B cell (primary cell): ENCODE data around the gene GTPBP3. TPM values are rescaled to one million over a fixed set of nuclear protein-coding genes. Genes with fewer than 3 reads are reported as not detected.

Source experiments
- ATAC-seq: fragments of 200-7000 bp; cut with Tn5 transposase; one replicate; pipeline ENCODE4 v1.10.0; 2021; ENCODE audit warnings: low read depth, mild to moderate bottlenecking, moderate number of reproducible peaks, moderate library complexity
- CTCF ChIA-PET: fragments of 350-600 bp; sonication (Branson Sonifier 250); formaldehyde crosslinking; loops from one replicate; lab custom pipeline; 2021; ENCODE audit warnings: antibody characterized with exemption, inconsistent platforms; lab: Charles Lee
- POLR2A ChIA-PET: fragments of 350-600 bp; sonication (Branson Sonifier 250); formaldehyde crosslinking; loops from one replicate; lab custom pipeline; 2021; ENCODE audit warnings: antibody characterized with exemption; lab: Charles Lee
- DNase-seq: peaks from one replicate; pipeline ENCODE4 v3.0.0; 2013
- H2AFZ ChIP-seq: 2 replicates; pipeline ENCODE4 v1.6.1; 2012; ENCODE audit warnings: mild to moderate bottlenecking, low read depth, low read length; ENCODE audit not compliant: insufficient read depth, poor library complexity, severe bottlenecking
- H3K27ac ChIP-seq, 2 donors: 1 replicate in 1 of 2; 2 replicates in 1 of 2; pipeline ENCODE4 v1.5.1; 2012 to 2013; ENCODE audit warnings: low read length in 2 of 2, mild to moderate bottlenecking in 2 of 2, moderate library complexity in 1 of 2
- H3K27me3 ChIP-seq, 4 experiments: fragments of 200-600 bp in 1 of 4; sonication (generic) in 1 of 4; replicated peaks in 1 of 4; 1 replicate in 2 of 4; 2 replicates in 2 of 4; pipeline versions ENCODE4 v1.6.1 to v1.7.0; 2013 to 2016; ENCODE audit warnings: low read length in 3 of 4, mild to moderate bottlenecking in 2 of 4, mixed read lengths in 1 of 4, moderate library complexity in 1 of 4; ENCODE audit not compliant: insufficient read depth in 4 of 4, control insufficient read depth in 3 of 4; ENCODE audit errors: control extremely low read depth in 1 of 4
- H3K36me3 ChIP-seq, 2 experiments: replicated peaks in 1 of 2; 1 replicate in 1 of 2; 2 replicates in 1 of 2; pipeline versions ENCODE4 v1.6.1 to v1.7.1; 2013; ENCODE audit warnings: low read length in 1 of 2; ENCODE audit not compliant: insufficient read depth in 2 of 2, control insufficient read depth in 1 of 2; ENCODE audit errors: control extremely low read depth in 1 of 2, extremely low read depth in 1 of 2
- H3K4me1 ChIP-seq, 2 donors: fragments of 200-600 bp in 1 of 2; sonication (generic) in 1 of 2; 1 replicate in 1 of 2; 2 replicates in 1 of 2; pipeline versions ENCODE4 v1.5.1 to v1.6.1; 2013 to 2017; ENCODE audit warnings: low read length in 2 of 2; ENCODE audit not compliant: control insufficient read depth in 2 of 2, insufficient read depth in 2 of 2
- H3K4me2 ChIP-seq: replicated peaks from 2 replicates; pipeline ENCODE3; 2012; ENCODE audit warnings: mild to moderate bottlenecking, low read depth, low read length; ENCODE audit not compliant: poor library complexity, severe bottlenecking
- H3K4me3 ChIP-seq, 5 experiments: fragments of 200-600 bp in 1 of 5; sonication (generic) in 1 of 5; 1 replicate in 3 of 5; 2 replicates in 2 of 5; pipeline versions ENCODE4 v1.5.1 to v1.7.0; 2011 to 2016; ENCODE audit warnings: low read length in 4 of 5, mild to moderate bottlenecking in 4 of 5, low read depth in 2 of 5, control low read depth in 1 of 5, moderate library complexity in 1 of 5; ENCODE audit not compliant: insufficient read depth in 1 of 5; ENCODE audit errors: control extremely low read depth in 1 of 5, extremely low read depth in 1 of 5
- H3K79me2 ChIP-seq: fragments of 200-600 bp; sonication (generic); one replicate; pipeline ENCODE4 v1.6.0; 2016; ENCODE audit warnings: low read length; ENCODE audit not compliant: control insufficient read depth, insufficient read depth
- H3K9ac ChIP-seq: fragments of 200-600 bp; sonication (generic); 2 replicates; pipeline ENCODE4 v1.6.1; 2017; ENCODE audit warnings: mild to moderate bottlenecking, low read length, moderate library complexity
- H3K9me3 ChIP-seq, 3 donors: one replicate each; pipeline versions ENCODE4 v1.6.1 to v1.7.1; 2013; ENCODE audit warnings: low read length in 2 of 3; ENCODE audit not compliant: control insufficient read depth in 2 of 3, insufficient read depth in 1 of 3; ENCODE audit errors: control extremely low read depth in 1 of 3
- H4K20me1 ChIP-seq: 2 replicates; pipeline ENCODE4 v1.6.0; 2012; ENCODE audit warnings: mild to moderate bottlenecking, low read length; ENCODE audit not compliant: insufficient read depth, control insufficient read depth, poor library complexity, severe bottlenecking
- H3K27ac Mint-ChIP-seq: one replicate; pipeline ENCODE4 v1.8.0; 2021; ENCODE audit warnings: mixed read lengths
- H3K27me3 Mint-ChIP-seq: one replicate; pipeline ENCODE4 v1.8.0; 2021; ENCODE audit warnings: mixed read lengths
- H3K4me1 Mint-ChIP-seq: one replicate; pipeline ENCODE4 v1.8.0; 2021; ENCODE audit warnings: mixed read lengths
- H3K4me3 Mint-ChIP-seq: one replicate; pipeline ENCODE4 v1.8.0; 2021; ENCODE audit warnings: mixed read lengths
- H3K9me3 Mint-ChIP-seq: one replicate; pipeline ENCODE4 v1.8.0; 2022; ENCODE audit warnings: mixed read lengths; ENCODE audit not compliant: insufficient read depth
- CTCF ChIP-seq: fragments of 200-600 bp; IDR thresholded peaks from one replicate; pipeline ENCODE4 v1.8.0; 2022; ENCODE audit warnings: antibody characterized with exemption, mild to moderate bottlenecking
- EZH2 ChIP-seq: IDR thresholded peaks from 2 replicates; pipeline ENCODE4 v1.6.1; 2012; ENCODE audit warnings: borderline replicate concordance, low read depth, mild to moderate bottlenecking, moderate library complexity, low read length; ENCODE audit not compliant: insufficient read depth, poor library complexity, severe bottlenecking
- WGBS: methylation state at CpG from one replicate; pipeline ENCODE4 v1.1.5; 2013; ENCODE audit warnings: missing lambda C conversion rate; ENCODE audit not compliant: insufficient coverage; 5-methylcytosine and 5-hydroxymethylcytosine counted together
- intact Hi-C: fragments of 100-400 bp; cut with micrococcal nuclease; formaldehyde crosslinking; loops from one replicate; pipeline ENCODE4 v1.10.0; 2022
- polyA plus RNA-seq: library from polyadenylated mRNA; depleted of rRNA; stranded (reverse); fragments of >200 nt; gene quantifications from 2 replicates; pipeline ENCODE4 v1.2.3, GENCODE V29; 2012
- total RNA-seq, 2 donors: library from RNA; stranded (reverse); fragments of 120-200 nt in 1 of 2; gene quantifications; 1 replicate in 1 of 2; 2 replicates in 1 of 2; pipeline versions ENCODE4 v1.2.3 to v1.2.4, GENCODE V29; 2013 to 2022

The GTPBP3 gene
- total and polyA plus RNA-seq, 2 donors (not counting 1 experiment from before 2014, with no cell fraction given), result 41.6 to 44.9 TPM

- DNase-seq (no peak), ATAC-seq (no peak)
- Mint-ChIP-seq H3K27ac (no peak overlapping the region), H3K4me1 (peaks cover 41% of the 10 kb centered on the region), H3K4me3 (peak overlapping the region; percentile 85), H3K27me3 (no peaks in the 10 kb centered on the region), H3K9me3 (no peaks in the 10 kb centered on the region)
- Histone ChIP-seq H3K27me3 (no peaks in the 10 kb centered on the region), H3K79me2 (peaks cover 33% of the 10 kb centered on the region), H3K9me3 (no peaks in the 10 kb centered on the region), H3K27ac (no peak overlapping the region), H4K20me1 (no peaks in the 10 kb centered on the region), H3K4me1 (peaks cover 30 to 42% of the 10 kb centered on the region in 2 donors), H3K4me2 (peak overlapping the region; percentile 99), H3K4me3 (peak overlapping the region in 1 of 5 experiments; percentile 86), H3K36me3 (no peaks in the 10 kb centered on the region), H2AFZ (peak overlapping the region; percentile 97), H3K9ac (peak overlapping the region; percentile 90)
- TF ChIP-seq EZH2, result no peak
- TF ChIP-seq CTCF, result no peak
- ChIA-PET CTCF (interaction anchor here (0.9 to 2.9 kb wide), 6 partner anchors 8 to 82 kb away, joined by 3 to 13 read pairs (median 6); partner anchors contain the start of gene BABAM1), POLR2A (interaction anchor here (0.5 to 1.0 kb wide), 3 partner anchors 11 to 632 kb away, joined by 3 to 7 read pairs (median 3); no protein-coding TSS in a partner anchor)
- whole genome bisulfite sequencing, result 97% methylated on average over 9 of the region's 12 CpGs
- intact Hi-C loops, result loop anchor here (10.0 kb wide), 1 partner anchor 409 kb away; no protein-coding TSS in a partner anchor
These were observed 33.4 kb upstream of the GTPBP3 start for GRCh38 chr19:17303940-17304267.

GRCh38 chr19:17304386-17305215 is 32.8 kb upstream of the GTPBP3 start:
- Mint-ChIP-seq H3K4me1 (peaks cover 48% of the 10 kb centered on the region), H3K27me3 (no peaks in the 10 kb centered on the region), H3K27ac (peak overlapping the region; percentile 90), H3K4me3 (peak overlapping the region; percentile 91), H3K9me3 (no peaks in the 10 kb centered on the region)
- Histone ChIP-seq H3K9ac (no peak overlapping the region), H2AFZ (peak overlapping the region; percentile 83), H3K4me1 (peaks cover 30 to 45% of the 10 kb centered on the region in 2 donors), H3K27me3 (no peaks in the 10 kb centered on the region), H4K20me1 (peaks cover 2% of the 10 kb centered on the region), H3K9me3 (no peaks in the 10 kb centered on the region), H3K36me3 (no peaks in the 10 kb centered on the region), H3K4me2 (peak overlapping the region; percentile 96), H3K27ac (peak overlapping the region; percentile 37 to 57), H3K4me3 (peak overlapping the region in 2 of 5 experiments; percentile 6 to 38), H3K79me2 (peaks cover 38% of the 10 kb centered on the region)
- ChIA-PET CTCF (interaction anchor here (0.6 to 2.9 kb wide), 20 partner anchors 9 to 233 kb away, joined by 3 to 18 read pairs (median 4); partner anchors contain the start of genes ANKLE1, ANO8, BABAM1 and USE1), POLR2A (interaction anchor here (0.6 to 1.5 kb wide), 17 partner anchors 12 to 1356 kb away, joined by 3 to 12 read pairs (median 7); partner anchors contain the start of genes BABAM1 and USE1)
- intact Hi-C loops, result loop anchor here (1.0 to 10.0 kb wide), 9 partner anchors 12 to 717 kb away; partner anchors contain the start of genes BABAM1, HAUS8, MYO9B and OCEL1
- ATAC-seq (no peak), DNase-seq (no peak)
- 96% methylated on average over 3 of the region's 12 CpGs for WGBS
- TF ChIP-seq CTCF, result no peak
- no peak for TF ChIP-seq EZH2
